ENCODE measurements around the gene PIGR. TPM values are rescaled to one million over a fixed set of nuclear protein-coding genes. Genes with fewer than 3 reads are reported as not detected.

PIGR gene
- total and polyA plus RNA-seq, 8 donors, result 0.11 to 587 (median 0.22) TPM

DNA sequence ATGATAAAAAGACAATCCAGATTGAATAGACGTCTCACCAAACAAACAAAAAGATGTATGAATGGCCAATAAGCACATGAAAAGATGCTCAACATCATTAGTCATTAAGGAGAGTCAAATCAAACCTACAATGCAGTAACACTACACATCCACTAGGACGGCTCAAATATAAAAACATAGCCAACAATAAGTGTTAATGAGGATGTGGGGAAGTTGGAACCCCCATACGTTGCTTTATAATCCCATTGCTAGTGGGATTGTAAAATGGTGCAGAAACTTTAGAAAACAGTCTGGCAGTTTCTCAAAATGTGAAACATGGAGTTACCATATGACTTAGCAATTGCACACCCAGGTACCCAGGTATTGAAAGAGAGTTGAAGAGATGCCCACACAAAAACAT is 63.7 kb downstream of the PIGR start:
- intact Hi-C loops (cut with DNase I), result no loop called here
- ATAC-seq (no peak), DNase-seq (no peak)
- TF ChIP-seq, protein P1, sequence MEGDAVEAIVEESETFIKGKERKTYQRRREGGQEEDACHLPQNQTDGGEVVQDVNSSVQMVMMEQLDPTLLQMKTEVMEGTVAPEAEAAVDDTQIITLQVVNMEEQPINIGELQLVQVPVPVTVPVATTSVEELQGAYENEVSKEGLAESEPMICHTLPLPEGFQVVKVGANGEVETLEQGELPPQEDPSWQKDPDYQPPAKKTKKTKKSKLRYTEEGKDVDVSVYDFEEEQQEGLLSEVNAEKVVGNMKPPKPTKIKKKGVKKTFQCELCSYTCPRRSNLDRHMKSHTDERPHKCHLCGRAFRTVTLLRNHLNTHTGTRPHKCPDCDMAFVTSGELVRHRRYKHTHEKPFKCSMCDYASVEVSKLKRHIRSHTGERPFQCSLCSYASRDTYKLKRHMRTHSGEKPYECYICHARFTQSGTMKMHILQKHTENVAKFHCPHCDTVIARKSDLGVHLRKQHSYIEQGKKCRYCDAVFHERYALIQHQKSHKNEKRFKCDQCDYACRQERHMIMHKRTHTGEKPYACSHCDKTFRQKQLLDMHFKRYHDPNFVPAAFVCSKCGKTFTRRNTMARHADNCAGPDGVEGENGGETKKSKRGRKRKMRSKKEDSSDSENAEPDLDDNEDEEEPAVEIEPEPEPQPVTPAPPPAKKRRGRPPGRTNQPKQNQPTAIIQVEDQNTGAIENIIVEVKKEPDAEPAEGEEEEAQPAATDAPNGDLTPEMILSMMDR (IDR thresholded peaks at IDR 0.05), result no peak
- H3K4me1 ChIP-seq, result no peaks in the 10 kb centered on the region
- peaks cover 0 to 14% of the 10 kb centered on the region in 2 donors for H3K9me3 ChIP-seq
- H3K27ac ChIP-seq, result no peak overlapping the region
- no peaks in the 10 kb centered on the region for H3K27me3 ChIP-seq
- no peak overlapping the region for H3K4me3 ChIP-seq
- H3K36me3 ChIP-seq, result no peaks in the 10 kb centered on the region

DNA sequence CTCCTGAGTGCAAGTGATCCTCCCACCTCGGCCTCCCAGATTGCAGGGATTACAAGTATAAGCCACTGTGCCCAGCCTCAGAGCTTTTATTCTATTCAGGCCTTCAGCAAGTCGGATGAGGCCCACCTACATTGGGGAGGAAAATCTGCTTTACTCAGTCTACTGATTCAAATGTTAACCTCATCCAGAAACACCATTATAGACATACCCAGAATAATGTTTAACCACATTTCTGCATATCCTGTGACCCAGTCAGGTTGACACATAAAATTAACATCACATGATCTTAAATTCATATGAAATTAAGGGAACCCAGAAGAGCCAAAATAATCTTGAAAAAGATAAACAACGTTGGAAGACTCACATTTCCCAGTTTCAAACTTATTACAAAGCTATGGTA is 66.0 kb downstream of the PIGR start:
- TF ChIP-seq, protein P1 (IDR thresholded peaks at IDR 0.05), result no peak

More for the DNA sequence above, 66.0 kb downstream of the PIGR start:
- H3K36me3 ChIP-seq, result no peaks in the 10 kb centered on the region
- no peaks in the 10 kb centered on the region for H3K4me1 ChIP-seq
- peaks cover 0 to 20% of the 10 kb centered on the region in 2 donors for H3K9me3 ChIP-seq
- H3K4me3 ChIP-seq, result no peak overlapping the region
- no peak for ATAC-seq
- intact Hi-C loops (cut with DNase I), result no loop called here
- H3K27me3 ChIP-seq, result no peaks in the 10 kb centered on the region
- no peak for DNase-seq
- H3K27ac ChIP-seq, result no peak overlapping the region

Other genes starting within 250 kb of the PIGR start
- gene IL19, start 175.7 kb downstream of the PIGR start, total RNA-seq, result not detected
- gene IL19, start 175.7 kb downstream of the PIGR start, polyA plus RNA-seq (ENCODE audit: insufficient read length in 6 of 6), result not detected
- gene IL10, start 174.0 kb downstream of the PIGR start, total RNA-seq, result 1 to 10 TPM; 3.0 to 6.2 TPM
- gene IL10, start 174.0 kb downstream of the PIGR start, polyA plus RNA-seq (ENCODE audit: insufficient read length in 6 of 6), result 1 to 10 TPM in 1 of 6 donors, under 1 TPM in 5; 0.24 to 1.7 (median 0.48) TPM
- not detected for gene IL20, start 80.8 kb downstream of the PIGR start, total RNA-seq
- gene IL20, start 80.8 kb downstream of the PIGR start, polyA plus RNA-seq (ENCODE audit: insufficient read length in 6 of 6), result not detected
- gene IL24, start 49.0 kb downstream of the PIGR start, total RNA-seq, result under 1 TPM in 1 of 2 donors, not detected in 1; 0.34 TPM
- gene IL24, start 49.0 kb downstream of the PIGR start, polyA plus RNA-seq (ENCODE audit: insufficient read length in 6 of 6), result under 1 TPM; 0.11 to 0.43 (median 0.33) TPM
- 1 to 10 TPM; 2.7 to 6.7 TPM for gene FCMR, start 24.5 kb downstream of the PIGR start, total RNA-seq
- gene FCMR, start 24.5 kb downstream of the PIGR start, polyA plus RNA-seq (ENCODE audit: insufficient read length in 6 of 6), result 1 to 10 TPM; 1.4 to 3.0 (median 2.4) TPM
- not detected for gene FCAMR, start 24.0 kb upstream of the PIGR start, total RNA-seq
- under 1 TPM in 3 of 6 donors, not detected in 3; 0.07 to 0.18 (median 0.07) TPM for gene FCAMR, start 24.0 kb upstream of the PIGR start, polyA plus RNA-seq (ENCODE audit: insufficient read length in 6 of 6)
- 100 to 1,000 TPM; 101 to 212 TPM for gene C1orf116, start 86.3 kb upstream of the PIGR start, total RNA-seq
- gene C1orf116, start 86.3 kb upstream of the PIGR start, polyA plus RNA-seq (ENCODE audit: insufficient read length in 6 of 6), result 10 to 100 TPM; 27.1 to 58.5 (median 40.2) TPM
- gene YOD1, start 104.7 kb upstream of the PIGR start, total RNA-seq, result 1 to 10 TPM; 7.3 to 9.9 TPM
- gene YOD1, start 104.7 kb upstream of the PIGR start, polyA plus RNA-seq (ENCODE audit: insufficient read length in 6 of 6), result 10 to 100 TPM; 11.6 to 15.0 (median 13.6) TPM
- gene PFKFB2, start 106.8 kb upstream of the PIGR start, total RNA-seq, result 10 to 100 TPM; 52.6 to 63.8 TPM
- gene PFKFB2, start 106.8 kb upstream of the PIGR start, polyA plus RNA-seq (ENCODE audit: insufficient read length in 6 of 6), result 10 to 100 TPM; 13.4 to 20.1 (median 16.9) TPM
- 1 to 10 TPM; 4.3 to 6.4 TPM for gene C4BPB, start 142.4 kb upstream of the PIGR start, total RNA-seq
- under 1 TPM; 0.73 to 0.96 (median 0.86) TPM for gene C4BPB, start 142.4 kb upstream of the PIGR start, polyA plus RNA-seq (ENCODE audit: insufficient read length in 6 of 6)
- gene C4BPA, start 157.8 kb upstream of the PIGR start, total RNA-seq, result 10 to 100 TPM; 22.2 to 32.1 TPM
- gene C4BPA, start 157.8 kb upstream of the PIGR start, polyA plus RNA-seq (ENCODE audit: insufficient read length in 6 of 6), result 1 to 10 TPM in 1 of 6 donors, under 1 TPM in 5; 0.31 to 7.4 (median 0.51) TPM